ENCODE measurements around the gene OSGEP. TPM values are rescaled to one million over a fixed set of nuclear protein-coding genes. Genes with fewer than 3 reads are reported as not detected.

Gene OSGEP
- total RNA-seq, 2 donors from 2014 or later, result 36.1 to 53.4 TPM

DNA sequence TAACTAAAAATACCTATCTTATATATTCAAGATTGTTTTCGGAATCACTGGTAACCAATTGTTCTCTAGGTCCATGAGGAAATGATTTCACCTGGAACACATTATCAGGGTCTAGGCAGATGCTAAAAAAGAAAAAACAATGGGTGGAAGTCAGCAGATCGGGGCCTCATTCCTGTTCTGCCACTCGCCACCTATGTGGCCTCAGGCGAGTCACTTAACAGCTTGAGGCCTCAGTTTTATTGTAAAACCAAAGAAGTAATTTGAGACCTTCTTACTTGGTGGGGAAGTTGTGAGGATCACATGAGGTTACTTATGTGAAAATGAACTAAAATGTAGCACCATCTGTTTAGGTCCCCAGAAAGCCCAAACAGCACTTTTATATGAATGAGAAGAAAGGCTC lies 44.5 kb upstream of the OSGEP start:
- Histone ChIP-seq H3K4me3 (no peak overlapping the region), H3K27ac (no peak overlapping the region), H3K9me3 (no peaks in the 10 kb centered on the region), H3K36me3 (replicated peaks in 1 of 2; ENCODE audit: insufficient read depth in 1 of 2, low read depth in 2 of 2) (no peaks in the 10 kb centered on the region), H3K27me3 (no peaks in the 10 kb centered on the region), H3K4me1 (no peaks in the 10 kb centered on the region)
- DNase-seq, result no peak
- 71 to 84% methylated on average over 4 of the region's 4 CpGs for WGBS, 2 donors
- intact Hi-C loops (cut with DNase I), result no loop called here
- ATAC-seq, result no peak
- no peak for TF ChIP-seq POLR2A (IDR thresholded peaks at IDR 0.05)
- TF ChIP-seq, protein P1, sequence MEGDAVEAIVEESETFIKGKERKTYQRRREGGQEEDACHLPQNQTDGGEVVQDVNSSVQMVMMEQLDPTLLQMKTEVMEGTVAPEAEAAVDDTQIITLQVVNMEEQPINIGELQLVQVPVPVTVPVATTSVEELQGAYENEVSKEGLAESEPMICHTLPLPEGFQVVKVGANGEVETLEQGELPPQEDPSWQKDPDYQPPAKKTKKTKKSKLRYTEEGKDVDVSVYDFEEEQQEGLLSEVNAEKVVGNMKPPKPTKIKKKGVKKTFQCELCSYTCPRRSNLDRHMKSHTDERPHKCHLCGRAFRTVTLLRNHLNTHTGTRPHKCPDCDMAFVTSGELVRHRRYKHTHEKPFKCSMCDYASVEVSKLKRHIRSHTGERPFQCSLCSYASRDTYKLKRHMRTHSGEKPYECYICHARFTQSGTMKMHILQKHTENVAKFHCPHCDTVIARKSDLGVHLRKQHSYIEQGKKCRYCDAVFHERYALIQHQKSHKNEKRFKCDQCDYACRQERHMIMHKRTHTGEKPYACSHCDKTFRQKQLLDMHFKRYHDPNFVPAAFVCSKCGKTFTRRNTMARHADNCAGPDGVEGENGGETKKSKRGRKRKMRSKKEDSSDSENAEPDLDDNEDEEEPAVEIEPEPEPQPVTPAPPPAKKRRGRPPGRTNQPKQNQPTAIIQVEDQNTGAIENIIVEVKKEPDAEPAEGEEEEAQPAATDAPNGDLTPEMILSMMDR (IDR thresholded peaks at IDR 0.05), result no peak

DNA sequence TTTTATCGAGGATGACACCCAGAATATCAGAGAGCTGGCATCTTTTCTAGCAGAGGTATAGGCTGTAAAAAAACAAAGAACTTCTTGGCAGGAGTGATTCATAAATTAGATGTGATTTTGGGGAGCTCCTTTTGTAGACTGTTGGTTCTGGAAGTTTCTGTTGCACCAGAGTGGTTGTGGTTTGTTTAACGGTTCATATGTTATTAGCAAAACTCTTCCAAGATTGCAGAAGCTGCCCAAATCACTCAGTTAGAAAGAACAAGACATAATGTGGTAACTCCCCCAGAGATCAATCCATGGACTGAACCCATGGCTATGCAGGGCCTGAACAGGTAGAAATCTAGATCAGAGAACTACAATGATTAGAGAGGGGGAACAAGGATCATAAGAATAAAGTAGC lies 44.0 kb upstream of the OSGEP start:
- ATAC-seq (no peak), DNase-seq (no peak)
- no peaks in the 10 kb centered on the region for H3K27me3 ChIP-seq
- H3K4me1 ChIP-seq, result no peaks in the 10 kb centered on the region
- TF ChIP-seq, protein P1 (IDR thresholded peaks at IDR 0.05), result no peak
- no peak for TF ChIP-seq POLR2A (IDR thresholded peaks at IDR 0.05)
- H3K36me3 ChIP-seq (replicated peaks in 1 of 2; ENCODE audit: insufficient read depth in 1 of 2, low read depth in 2 of 2), result no peaks in the 10 kb centered on the region
- intact Hi-C loops (cut with DNase I), result no loop called here
- WGBS, 2 donors, result 55 to 60% methylated on average over 2 of the region's 2 CpGs
- no peaks in the 10 kb centered on the region for H3K9me3 ChIP-seq
- H3K27ac ChIP-seq, result no peak overlapping the region
- no peak overlapping the region for H3K4me3 ChIP-seq

DNA sequence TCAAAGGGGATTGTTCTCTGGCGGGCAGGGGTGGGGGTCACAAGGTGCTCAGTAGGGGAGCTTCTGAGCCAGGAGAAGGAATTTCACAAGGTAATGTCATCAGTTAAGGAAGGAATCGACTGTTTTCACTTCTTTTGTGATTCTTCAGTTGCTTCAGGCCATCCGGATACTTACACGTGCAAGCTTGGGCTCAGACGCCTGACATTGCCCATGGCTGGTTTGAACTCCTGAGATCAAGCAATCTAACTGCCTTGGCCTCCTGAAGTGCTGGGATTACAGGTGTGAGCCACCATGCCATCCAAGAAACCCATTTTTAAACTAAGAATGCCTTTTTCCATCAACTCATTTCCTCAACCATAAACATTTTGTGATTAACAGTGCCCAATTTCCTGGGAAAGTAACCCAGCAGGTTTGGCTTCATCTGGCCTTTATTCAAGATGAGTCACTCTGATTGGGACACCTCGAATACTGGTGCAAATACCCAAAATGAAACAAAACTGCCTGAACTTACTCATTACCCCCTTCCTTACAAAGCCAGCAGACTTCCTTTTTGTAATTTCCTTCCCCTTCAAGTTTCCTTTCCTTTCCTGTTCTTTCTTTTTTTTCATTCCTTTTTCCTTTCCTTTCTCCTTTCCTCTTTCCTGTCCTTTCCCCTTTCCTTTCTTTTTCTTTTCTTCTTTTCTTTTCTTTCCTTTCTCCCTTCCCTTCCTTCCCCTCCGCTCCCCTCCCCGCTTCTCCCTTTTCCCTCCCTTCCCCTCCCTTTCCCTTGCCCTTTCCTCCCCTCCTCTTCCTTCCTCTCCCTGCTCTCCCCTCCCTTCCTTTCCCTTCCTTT lies 40.5 kb upstream of the OSGEP start:
- Histone ChIP-seq H3K27me3 (no peaks in the 10 kb centered on the region), H3K27ac (no peak overlapping the region), H3K4me1 (no peaks in the 10 kb centered on the region), H3K4me3 (no peak overlapping the region), H3K36me3 (replicated peaks in 1 of 2; ENCODE audit: insufficient read depth in 1 of 2, low read depth in 2 of 2) (no peaks in the 10 kb centered on the region), H3K9me3 (no peaks in the 10 kb centered on the region)
- TF ChIP-seq, protein P1 (IDR thresholded peaks at IDR 0.05), result no peak
- TF ChIP-seq POLR2A (IDR thresholded peaks at IDR 0.05), result no peak
- no peak for DNase-seq
- 76 to 80% methylated on average over 8 of the region's 8 CpGs for WGBS, 2 donors
- no peak for ATAC-seq
- intact Hi-C loops (cut with DNase I), result no loop called here

DNA sequence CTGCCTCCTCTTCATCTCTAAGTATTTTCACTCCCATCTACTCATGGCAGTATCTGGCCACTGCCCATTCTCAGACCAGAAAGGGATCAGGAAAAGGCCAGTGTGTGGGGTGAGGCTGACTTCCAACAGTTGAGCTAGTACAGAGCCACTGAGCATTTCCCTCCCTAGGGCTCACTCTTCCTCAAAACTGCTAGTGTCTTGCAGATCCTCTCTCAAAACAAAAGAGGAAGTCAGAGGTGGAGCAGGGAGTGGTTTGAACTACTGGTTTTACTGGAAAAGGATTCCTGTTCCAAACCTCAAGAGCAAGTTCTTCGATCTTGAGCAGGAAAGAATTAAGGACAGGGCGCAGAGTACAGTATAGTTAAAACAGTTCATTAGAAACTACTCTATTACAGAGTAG lies 39.0 kb upstream of the OSGEP start:
- TF ChIP-seq, protein P1 (IDR thresholded peaks at IDR 0.05), result no peak
- no peak for TF ChIP-seq POLR2A (IDR thresholded peaks at IDR 0.05)
- Histone ChIP-seq H3K27me3 (no peaks in the 10 kb centered on the region), H3K4me3 (no peak overlapping the region), H3K36me3 (replicated peaks in 1 of 2; ENCODE audit: insufficient read depth in 1 of 2, low read depth in 2 of 2) (no peaks in the 10 kb centered on the region), H3K9me3 (no peaks in the 10 kb centered on the region), H3K27ac (no peak overlapping the region), H3K4me1 (no peaks in the 10 kb centered on the region)
- WGBS, 2 donors, result 37 to 64% methylated on average over 2 of the region's 2 CpGs
- DNase-seq, result peak in 1 of 4 donors; percentile 25
- intact Hi-C loops (cut with DNase I), result no loop called here
- no peak for ATAC-seq

DNA sequence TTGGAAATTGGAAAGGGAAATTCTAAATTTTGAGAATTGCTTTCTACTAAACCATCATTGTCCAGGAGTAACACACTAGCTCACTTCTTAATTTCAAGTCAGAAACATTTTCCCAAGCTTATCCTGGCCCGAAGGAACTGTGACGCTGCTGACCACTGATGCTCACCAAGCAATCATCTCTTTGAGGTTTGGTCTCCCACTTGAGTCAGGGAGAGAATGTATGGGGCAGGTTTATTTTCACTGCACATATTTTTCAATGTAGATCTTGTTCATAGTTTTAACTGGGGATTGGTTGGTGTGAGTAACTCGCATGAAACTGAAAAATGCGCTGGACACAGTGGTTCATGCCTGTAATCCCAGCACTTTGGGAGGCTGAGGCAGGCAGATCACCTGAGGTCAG lies 37.9 kb upstream of the OSGEP start:
- ATAC-seq, result no peak
- no peak for DNase-seq
- Histone ChIP-seq H3K27ac (no peak overlapping the region), H3K27me3 (no peaks in the 10 kb centered on the region), H3K9me3 (no peaks in the 10 kb centered on the region), H3K36me3 (replicated peaks in 1 of 2; ENCODE audit: insufficient read depth in 1 of 2, low read depth in 2 of 2) (no peaks in the 10 kb centered on the region), H3K4me1 (no peaks in the 10 kb centered on the region), H3K4me3 (no peak overlapping the region)
- WGBS, 2 donors, result 90 to 94% methylated on average over 4 of the region's 4 CpGs
- intact Hi-C loops (cut with DNase I), result no loop called here
- no peak for TF ChIP-seq POLR2A (IDR thresholded peaks at IDR 0.05)
- TF ChIP-seq, protein P1 (IDR thresholded peaks at IDR 0.05), result no peak

Measured in body of pancreas (tissue), 4 donors.